Measurements from ENCODE around the gene FAM53B. TPM values are rescaled to one million over a fixed set of nuclear protein-coding genes. Genes with fewer than 3 reads are reported as not detected.

Gene FAM53B
- total RNA-seq, 2 donors from 2014 or later, result 19.3 to 22.6 TPM

GRCh38 chr10:124640056-124640455, 104.1 kb downstream of the FAM53B start:
- Histone ChIP-seq H3K4me3 (ENCODE audit: low read length) (no peak overlapping the region), H3K36me3 (ENCODE audit: control insufficient read depth, insufficient read depth, low read length) (no peaks in the 10 kb centered on the region), H3K9me3 (ENCODE audit: control insufficient read depth, low read length) (no peaks in the 10 kb centered on the region), H3K9ac (ENCODE audit: extremely low read depth, low read length, poor library complexity, severe bottlenecking) (no peak overlapping the region), H3K27ac (ENCODE audit: low read depth, low read length) (no peak overlapping the region), H3K4me1 (ENCODE audit: control insufficient read depth, insufficient read depth, low read length) (peaks cover 4% of the 10 kb centered on the region), H3K27me3 (ENCODE audit: control insufficient read depth, insufficient read depth, low read length, poor library complexity, severe bottlenecking) (no peaks in the 10 kb centered on the region)
- Mint-ChIP-seq H3K4me1 (peaks cover 21% of the 10 kb centered on the region), H3K27ac (no peak overlapping the region), H3K4me3 (no peak overlapping the region), H3K36me3 (ENCODE audit: low read depth) (no peaks in the 10 kb centered on the region), H3K9me3 (no peaks in the 10 kb centered on the region), H3K27me3 (ENCODE audit: insufficient read depth) (no peaks in the 10 kb centered on the region)
- no peak for TF ChIP-seq CTCF (conservative IDR thresholded peaks at IDR 0.05)
- DNase-seq, result no peak
- WGBS, 2 experiments (ENCODE audit: insufficient coverage in 1 of 2, insufficient read length in 1 of 2), result 94 to 96% methylated on average over 5 to 7 of the region's 7 CpGs

- peaks cover 4% of the 10 kb centered on the region for H3K4me1 ChIP-seq (ENCODE audit: control insufficient read depth, insufficient read depth, low read length)
- no peak overlapping the region for H3K9ac ChIP-seq (ENCODE audit: extremely low read depth, low read length, poor library complexity, severe bottlenecking)
- no peaks in the 10 kb centered on the region for H3K27me3 ChIP-seq (ENCODE audit: control insufficient read depth, insufficient read depth, low read length, poor library complexity, severe bottlenecking)
- peak overlapping the region; percentile 39 for H3K27ac Mint-ChIP-seq
- H3K4me3 Mint-ChIP-seq, result no peak overlapping the region
- DNase-seq, result no peak
- no peaks in the 10 kb centered on the region for H3K9me3 ChIP-seq (ENCODE audit: control insufficient read depth, low read length)
- H3K9me3 Mint-ChIP-seq, result peaks cover under 1% of the 10 kb centered on the region
- WGBS, 2 experiments (ENCODE audit: insufficient coverage in 1 of 2, insufficient read length in 1 of 2), result 89 to 97% methylated on average over 5 to 6 of the region's 6 CpGs
- no peak for TF ChIP-seq CTCF (conservative IDR thresholded peaks at IDR 0.05)
- peaks cover 21% of the 10 kb centered on the region for H3K4me1 Mint-ChIP-seq
- no peak overlapping the region for H3K27ac ChIP-seq (ENCODE audit: low read depth, low read length)
- no peaks in the 10 kb centered on the region for H3K27me3 Mint-ChIP-seq (ENCODE audit: insufficient read depth)
- H3K36me3 ChIP-seq (ENCODE audit: control insufficient read depth, insufficient read depth, low read length), result no peaks in the 10 kb centered on the region
- H3K4me3 ChIP-seq (ENCODE audit: low read length), result no peak overlapping the region
- H3K36me3 Mint-ChIP-seq (ENCODE audit: low read depth), result peaks cover 2% of the 10 kb centered on the region
Observed at GRCh38 chr10:124639646-124640045, 104.5 kb downstream of the FAM53B start.

GRCh38 chr10:124639206-124639605, 105.0 kb downstream of the FAM53B start:
- H3K36me3 Mint-ChIP-seq (ENCODE audit: low read depth), result peaks cover 6% of the 10 kb centered on the region
- Histone ChIP-seq H3K9me3 (ENCODE audit: control insufficient read depth, low read length) (no peaks in the 10 kb centered on the region), H3K27ac (ENCODE audit: low read depth, low read length) (no peak overlapping the region), H3K4me1 (ENCODE audit: control insufficient read depth, insufficient read depth, low read length) (peaks cover 4% of the 10 kb centered on the region), H3K36me3 (ENCODE audit: control insufficient read depth, insufficient read depth, low read length) (no peaks in the 10 kb centered on the region), H3K27me3 (ENCODE audit: control insufficient read depth, insufficient read depth, low read length, poor library complexity, severe bottlenecking) (no peaks in the 10 kb centered on the region), H3K4me3 (ENCODE audit: low read length) (no peak overlapping the region), H3K9ac (ENCODE audit: extremely low read depth, low read length, poor library complexity, severe bottlenecking) (no peak overlapping the region)
- WGBS, 2 experiments (ENCODE audit: insufficient coverage in 1 of 2, insufficient read length in 1 of 2), result 90 to 95% methylated on average over 6 of the region's 6 CpGs
- peaks cover 21% of the 10 kb centered on the region for H3K4me1 Mint-ChIP-seq
- H3K9me3 Mint-ChIP-seq, result peaks cover 3% of the 10 kb centered on the region
- H3K4me3 Mint-ChIP-seq, result no peak overlapping the region
- no peak for DNase-seq
- no peak for TF ChIP-seq CTCF (conservative IDR thresholded peaks at IDR 0.05)
- no peak overlapping the region for H3K27ac Mint-ChIP-seq
- H3K27me3 Mint-ChIP-seq (ENCODE audit: insufficient read depth), result no peaks in the 10 kb centered on the region
